T follicular helper cell (primary cell): ENCODE results near the gene NHEJ1.

Source experiments
- DNase-seq: peaks from one replicate; pipeline ENCODE4 v3.0.0-alpha.2; 2020; ENCODE audit warnings: low read depth

NHEJ1 gene

GRCh38 chr2:219058541-219059374, 101.9 kb downstream of the NHEJ1 start:
- DNase-seq = no peak

- peak; percentile 63 for DNase-seq
Observed at GRCh38 chr2:219057709-219058540, 102.7 kb downstream of the NHEJ1 start.

GRCh38 chr2:219056896-219057708, 103.5 kb downstream of the NHEJ1 start:
- no peak for DNase-seq

- DNase-seq = no peak
Observed at GRCh38 chr2:219056176-219056895, 104.3 kb downstream of the NHEJ1 start.

GRCh38 chr2:219054956-219055903, 105.4 kb downstream of the NHEJ1 start:
- DNase-seq = no peak

GRCh38 chr2:219049282-219049681, 111.3 kb downstream of the NHEJ1 start:
- DNase-seq = no peak

- no peak for DNase-seq
Observed at GRCh38 chr2:219045937-219046550, 114.6 kb downstream of the NHEJ1 start.

- no peak for DNase-seq
Observed at GRCh38 chr2:219042750-219043149, 117.9 kb downstream of the NHEJ1 start.

GRCh38 chr2:219042157-219042556, 118.5 kb downstream of the NHEJ1 start:
- DNase-seq = no peak

GRCh38 chr2:219041252-219041651, 119.4 kb downstream of the NHEJ1 start, which contains the start of gene CFAP65:
Gene CFAP65, minus strand, starts transcription at chr2:219041516. Its CDS starts 2,468 bp downstream, at chr2:219039048.
- DNase-seq = no peak

- DNase-seq = no peak
Observed at GRCh38 chr2:219038600-219038999, 122.0 kb downstream of the NHEJ1 start.

GRCh38 chr2:219037783-219038499, 122.7 kb downstream of the NHEJ1 start:
- DNase-seq = no peak

GRCh38 chr2:219035942-219036341, 124.7 kb downstream of the NHEJ1 start:
- DNase-seq = no peak

- DNase-seq = no peak
Observed at GRCh38 chr2:219034823-219035222, 125.8 kb downstream of the NHEJ1 start.

GRCh38 chr2:219032051-219032745, 128.4 kb downstream of the NHEJ1 start:
- DNase-seq = no peak

GRCh38 chr2:219031005-219031738, 129.4 kb downstream of the NHEJ1 start:
- DNase-seq = no peak

GRCh38 chr2:219030177-219030940, 130.3 kb downstream of the NHEJ1 start:
- DNase-seq = no peak
